HG03103 (cell line): ENCODE results near the gene PDK2.

ENCODE experiments used
- ATAC-seq: cut with Tn5 transposase; IDR thresholded peaks from one replicate; pipeline ENCODE4 v1.9.1; 2021; ENCODE audit warnings: low read depth; ENCODE audit not compliant: unreplicated experiment

PDK2 gene

GRCh38 chr17:50076591-50077235 is 18.4 kb upstream of the PDK2 start:
- no peak for ATAC-seq

- no peak for ATAC-seq
Observed at GRCh38 chr17:50078430-50078829, 16.7 kb upstream of the PDK2 start.

DNA sequence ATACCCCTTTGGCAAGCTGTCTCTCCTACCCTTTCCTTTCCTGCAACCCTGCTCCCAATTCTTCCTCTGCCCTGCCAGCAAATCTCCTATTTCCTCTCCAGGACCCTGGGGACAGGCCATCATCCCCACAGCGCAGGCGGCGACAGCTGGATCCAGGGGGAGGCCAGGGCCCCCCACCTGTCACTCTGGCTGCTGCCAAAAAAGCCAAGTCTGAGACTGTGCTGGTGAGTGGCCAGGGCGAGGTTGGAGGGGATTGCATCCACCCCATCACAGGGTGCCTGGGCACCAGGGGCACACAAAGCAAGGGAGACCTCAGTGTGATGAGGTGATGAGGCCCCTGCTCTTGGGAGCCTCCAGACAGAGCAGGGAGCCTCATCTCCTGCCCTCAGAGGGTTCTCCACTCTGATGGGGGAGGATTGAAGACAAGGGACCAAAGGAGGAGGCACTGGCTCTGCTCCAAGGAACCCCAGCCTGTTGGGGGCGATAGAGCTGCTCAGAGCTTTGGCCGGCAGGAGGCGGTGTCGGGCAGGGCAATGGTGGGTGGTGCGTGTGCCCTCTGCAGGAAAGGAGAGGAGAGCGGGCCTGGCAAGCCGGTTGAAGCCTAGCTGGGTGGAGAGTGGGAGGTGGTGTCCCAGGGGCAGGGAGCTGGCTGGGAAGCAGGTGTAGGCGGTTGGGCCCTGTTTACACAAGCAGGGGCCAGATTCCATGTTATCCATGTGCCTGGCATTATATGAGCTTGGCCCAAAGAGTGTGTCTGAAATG is 15.6 kb upstream of the PDK2 start:
- no peak for ATAC-seq

DNA sequence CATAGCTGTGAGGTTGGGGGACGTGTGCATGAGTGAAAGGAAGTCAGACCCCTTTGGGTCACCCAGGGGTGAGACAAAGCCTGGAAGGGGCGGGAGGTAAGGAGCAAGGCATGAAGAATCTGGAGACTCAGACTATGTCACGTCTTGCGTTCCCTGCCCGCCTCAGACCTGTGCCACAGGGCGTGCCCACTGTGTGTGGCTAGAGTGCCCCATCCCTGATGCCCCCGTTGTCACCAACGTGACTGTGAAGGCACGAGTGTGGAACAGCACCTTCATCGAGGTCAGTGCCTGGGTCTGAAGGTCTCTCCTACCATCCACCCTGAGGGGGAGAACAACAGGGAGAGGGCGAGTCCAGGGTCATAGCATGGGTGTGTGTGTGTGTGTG is 15.1 kb upstream of the PDK2 start:
- ATAC-seq, result no peak

DNA sequence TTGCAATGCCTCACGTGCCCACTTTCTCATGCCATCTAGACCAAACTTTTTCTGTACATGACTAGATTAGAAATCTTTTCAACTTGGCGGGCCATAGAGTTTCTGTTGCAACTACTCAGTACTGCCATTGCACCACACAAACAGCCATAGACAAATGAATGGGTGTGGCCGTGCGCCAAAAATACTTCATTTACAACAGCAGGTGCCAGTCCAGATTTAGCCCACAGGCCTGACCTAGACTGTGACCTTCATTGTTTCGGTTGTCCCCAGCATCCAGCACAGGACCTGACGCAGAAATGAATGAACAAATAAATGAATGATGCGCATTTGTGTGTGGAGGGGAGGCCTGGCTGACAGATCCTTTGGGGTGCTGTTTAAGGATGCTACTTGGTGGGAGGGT is 14.3 kb upstream of the PDK2 start:
- no peak for ATAC-seq

DNA sequence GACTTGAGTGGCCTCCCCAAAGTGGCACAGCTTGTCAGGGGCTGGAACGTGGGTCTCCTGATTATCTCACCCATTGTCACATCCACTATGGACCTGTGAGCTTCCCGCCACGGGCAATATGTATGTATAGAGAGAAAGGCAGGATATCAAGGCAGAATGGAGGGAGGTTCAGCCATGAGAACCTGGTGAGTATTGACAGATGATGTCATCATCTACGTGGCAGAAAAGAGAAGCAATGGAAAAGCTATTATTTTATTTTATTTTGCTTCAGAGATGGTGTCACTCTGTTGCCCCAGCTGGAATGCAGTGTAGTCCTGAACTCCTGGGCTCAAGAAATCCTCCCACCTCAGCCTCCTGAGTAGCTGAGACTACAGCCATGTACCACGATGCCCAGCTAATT is 13.4 kb upstream of the PDK2 start:
- ATAC-seq, result no peak

DNA sequence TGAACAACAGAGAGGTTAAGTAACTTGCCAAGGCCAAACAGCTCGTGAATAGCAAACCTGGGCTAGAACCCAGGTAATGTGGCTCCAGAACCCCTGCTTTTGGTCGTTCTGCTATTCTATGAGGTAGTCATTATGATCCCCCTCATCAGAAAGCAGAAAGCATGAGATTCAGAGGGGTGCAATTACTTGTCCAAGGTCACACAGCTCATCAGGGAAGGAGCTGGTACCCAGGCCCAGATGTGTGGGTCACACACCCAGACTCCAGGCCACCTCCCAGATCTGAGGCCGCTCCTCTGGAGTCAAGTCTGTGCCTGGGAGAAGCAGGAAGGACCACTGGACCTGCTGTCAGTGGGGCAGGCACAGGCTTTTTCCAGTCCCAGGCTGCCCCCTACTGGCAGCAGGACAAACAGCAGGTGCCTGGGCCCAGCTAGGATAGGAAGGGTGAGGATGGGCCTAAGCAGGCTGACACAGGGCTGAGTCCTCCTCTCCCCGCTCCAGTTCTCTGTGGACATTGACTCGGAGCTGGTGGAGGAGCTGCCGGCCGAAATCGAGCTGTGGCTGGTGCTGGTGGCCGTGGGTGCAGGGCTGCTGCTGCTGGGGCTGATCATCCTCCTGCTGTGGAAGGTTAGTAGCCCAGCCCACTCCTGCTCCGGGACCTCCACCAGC is 7.8 kb upstream of the PDK2 start:
- no peak for ATAC-seq

GRCh38 chr17:50087912-50088405 is 7.2 kb upstream of the PDK2 start:
- no peak for ATAC-seq

DNA sequence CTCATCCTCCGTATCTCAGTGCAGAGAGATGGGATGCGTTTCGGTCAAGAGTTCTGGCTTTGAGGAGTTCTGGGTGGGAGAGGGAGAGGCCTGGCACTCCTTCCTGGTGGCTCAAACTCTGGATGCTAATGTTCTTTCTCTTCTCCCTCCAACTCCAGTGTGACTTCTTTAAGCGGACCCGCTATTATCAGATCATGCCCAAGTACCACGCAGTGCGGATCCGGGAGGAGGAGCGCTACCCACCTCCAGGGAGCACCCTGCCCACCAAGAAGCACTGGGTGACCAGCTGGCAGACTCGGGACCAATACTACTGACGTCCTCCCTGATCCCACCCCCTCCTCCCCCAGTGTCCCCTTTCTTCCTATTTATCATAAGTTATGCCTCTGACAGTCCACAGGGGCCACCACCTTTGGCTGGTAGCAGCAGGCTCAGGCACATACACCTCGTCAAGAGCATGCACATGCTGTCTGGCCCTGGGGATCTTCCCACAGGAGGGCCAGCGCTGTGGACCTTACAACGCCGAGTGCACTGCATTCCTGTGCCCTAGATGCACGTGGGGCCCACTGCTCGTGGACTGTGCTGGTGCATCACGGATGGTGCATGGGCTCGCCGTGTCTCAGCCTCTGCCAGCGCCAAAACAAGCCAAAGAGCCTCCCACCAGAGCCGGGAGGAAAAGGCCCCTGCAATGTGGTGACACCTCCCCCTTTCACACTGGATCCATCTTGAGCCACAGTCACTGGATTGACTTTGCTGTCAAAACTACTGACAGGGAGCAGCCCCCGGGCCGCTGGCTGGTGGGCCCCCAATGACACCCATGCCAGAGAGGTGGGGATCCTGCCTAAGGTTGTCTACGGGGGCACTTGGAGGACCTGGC is 6.0 kb upstream of the PDK2 start:
- no peak for ATAC-seq

DNA sequence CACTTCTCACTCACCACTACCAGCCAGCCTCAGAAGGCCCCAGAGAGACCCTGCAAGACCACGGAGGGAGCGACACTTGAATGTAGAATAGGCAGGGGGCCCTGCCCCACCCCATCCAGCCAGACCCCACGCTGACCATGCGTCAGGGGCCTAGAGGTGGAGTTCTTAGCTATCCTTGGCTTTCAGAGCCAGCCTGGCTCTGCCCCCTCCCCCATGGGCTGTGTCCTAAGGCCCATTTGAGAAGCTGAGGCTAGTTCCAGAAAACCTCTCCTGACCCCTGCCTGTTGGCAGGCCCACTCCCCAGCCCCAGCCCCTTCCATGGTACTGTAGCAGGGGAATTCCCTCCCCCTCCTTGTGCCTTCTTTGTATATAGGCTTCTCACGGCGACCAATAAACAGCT is 5.1 kb upstream of the PDK2 start:
- no peak for ATAC-seq

DNA sequence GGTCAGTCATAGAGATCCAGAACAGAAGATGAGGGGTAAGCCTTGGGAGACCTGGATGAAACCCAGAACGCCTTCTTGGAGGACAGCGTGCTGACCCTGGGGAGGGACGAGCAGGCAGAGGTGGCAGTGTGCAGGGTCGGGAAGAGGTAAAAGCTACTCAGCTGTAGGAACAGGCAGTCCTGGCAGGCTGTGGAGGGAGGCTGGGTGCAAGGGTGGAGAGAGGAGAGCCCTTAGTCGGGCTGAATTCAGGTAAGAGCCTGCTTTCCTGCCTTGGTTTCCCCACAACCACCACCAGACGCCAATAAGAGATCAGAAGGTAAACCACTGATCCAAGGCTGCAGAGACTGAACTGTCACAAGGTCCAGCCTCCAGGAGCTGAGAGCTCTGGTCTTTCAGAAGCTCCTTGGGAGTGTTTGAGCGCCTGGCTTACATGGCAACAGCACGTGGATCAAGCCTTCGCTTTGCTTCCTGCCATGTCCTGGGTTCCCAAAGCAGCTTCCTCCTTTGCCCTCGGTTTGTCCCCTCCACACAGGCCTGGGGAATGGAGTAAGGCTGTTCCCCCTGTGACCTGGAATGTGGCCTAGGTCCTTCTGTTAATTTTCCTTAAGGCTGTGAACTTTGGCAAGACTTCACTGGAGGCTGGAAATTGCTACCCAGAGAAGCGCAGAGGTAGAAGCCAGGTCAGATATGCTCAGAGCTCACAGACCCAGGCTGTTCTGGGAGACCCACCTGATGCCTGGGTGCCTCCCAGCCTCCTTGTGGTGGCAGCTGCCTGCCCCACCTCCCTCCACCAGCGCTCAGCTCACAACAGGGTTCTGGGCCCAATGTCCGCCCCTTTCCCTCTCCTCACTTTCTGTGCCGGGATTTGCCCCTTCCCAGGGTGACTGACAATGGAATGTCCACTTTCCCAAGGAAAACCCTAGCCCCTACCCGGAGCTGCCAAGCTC is 3.9 kb upstream of the PDK2 start:
- no peak for ATAC-seq

GRCh38 chr17:50091918-50092285 is 3.2 kb upstream of the PDK2 start:
- no peak for ATAC-seq

GRCh38 chr17:50093246-50093645 is 1.9 kb upstream of the PDK2 start:
- ATAC-seq, result no peak

DNA sequence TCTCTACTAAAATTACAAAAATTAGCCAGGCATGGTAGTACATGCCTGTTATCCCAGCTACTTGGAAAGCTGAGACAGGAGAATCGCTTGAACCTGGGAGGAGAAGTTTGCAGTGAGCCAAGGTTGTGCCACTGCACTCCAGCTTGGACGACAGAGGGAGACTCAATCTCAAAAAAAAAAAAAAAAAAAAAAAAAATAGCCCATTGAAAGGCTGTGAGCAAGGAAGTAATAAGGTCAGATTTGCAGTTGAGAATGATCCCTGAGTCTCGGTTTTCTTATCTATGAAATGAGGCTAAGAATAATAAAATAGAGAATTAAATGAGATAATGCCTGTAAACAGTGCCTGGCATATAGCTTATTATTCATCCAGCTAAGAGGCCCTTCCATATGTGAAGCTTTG is 1.3 kb upstream of the PDK2 start:
- no peak for ATAC-seq

- ATAC-seq, result no peak
Observed at GRCh38 chr17:50094243-50094752, 853 bp upstream of the PDK2 start.

GRCh38 chr17:50095626-50096037 is 481 bp downstream of the PDK2 start:
- ATAC-seq, result no peak

DNA sequence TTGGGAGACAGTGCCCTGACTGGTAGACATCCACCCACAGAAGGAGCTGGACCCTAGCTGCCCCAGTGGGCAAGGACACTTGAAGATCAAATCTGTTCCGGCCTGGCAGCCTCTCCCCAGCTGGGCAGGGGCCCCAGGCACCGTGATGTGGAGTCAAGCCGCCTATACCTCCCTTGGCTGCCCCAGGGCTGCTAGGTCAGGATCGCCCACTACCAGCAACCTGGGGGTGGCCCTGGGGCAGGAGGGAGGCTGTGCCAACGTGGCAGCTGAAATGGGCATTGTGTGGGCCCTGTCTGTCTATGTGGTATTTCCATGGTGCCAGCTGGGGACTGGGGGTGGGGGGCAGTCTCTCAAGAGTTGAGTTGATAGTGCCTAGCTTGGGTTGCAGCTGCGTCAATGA is 941 bp downstream of the PDK2 start:
- ATAC-seq, result no peak

GRCh38 chr17:50096758-50097157 is 1.6 kb downstream of the PDK2 start:
- ATAC-seq, result no peak

DNA sequence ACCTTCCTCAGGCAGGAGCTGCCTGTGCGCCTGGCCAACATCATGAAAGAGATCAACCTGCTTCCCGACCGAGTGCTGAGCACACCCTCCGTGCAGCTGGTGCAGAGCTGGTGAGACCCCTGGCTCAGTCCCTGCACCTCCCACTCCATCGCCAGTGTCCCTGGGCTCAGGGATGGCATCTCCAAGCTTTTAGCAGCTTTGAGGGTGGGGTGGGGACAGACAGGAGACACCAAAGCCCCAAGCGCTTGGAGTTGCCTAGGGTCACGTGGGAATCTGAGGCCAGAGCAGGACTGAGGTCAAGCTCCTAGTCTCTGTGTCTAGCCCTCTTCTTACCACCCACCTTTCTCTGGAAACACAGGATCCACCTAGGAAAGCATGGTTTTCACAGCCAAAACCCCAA is 2.3 kb downstream of the PDK2 start:
- ATAC-seq, result no peak

GRCh38 chr17:50097926-50098325 is 2.8 kb downstream of the PDK2 start:
- no peak for ATAC-seq
